Measurements from ENCODE around the gene CACNA2D4.

DNA sequence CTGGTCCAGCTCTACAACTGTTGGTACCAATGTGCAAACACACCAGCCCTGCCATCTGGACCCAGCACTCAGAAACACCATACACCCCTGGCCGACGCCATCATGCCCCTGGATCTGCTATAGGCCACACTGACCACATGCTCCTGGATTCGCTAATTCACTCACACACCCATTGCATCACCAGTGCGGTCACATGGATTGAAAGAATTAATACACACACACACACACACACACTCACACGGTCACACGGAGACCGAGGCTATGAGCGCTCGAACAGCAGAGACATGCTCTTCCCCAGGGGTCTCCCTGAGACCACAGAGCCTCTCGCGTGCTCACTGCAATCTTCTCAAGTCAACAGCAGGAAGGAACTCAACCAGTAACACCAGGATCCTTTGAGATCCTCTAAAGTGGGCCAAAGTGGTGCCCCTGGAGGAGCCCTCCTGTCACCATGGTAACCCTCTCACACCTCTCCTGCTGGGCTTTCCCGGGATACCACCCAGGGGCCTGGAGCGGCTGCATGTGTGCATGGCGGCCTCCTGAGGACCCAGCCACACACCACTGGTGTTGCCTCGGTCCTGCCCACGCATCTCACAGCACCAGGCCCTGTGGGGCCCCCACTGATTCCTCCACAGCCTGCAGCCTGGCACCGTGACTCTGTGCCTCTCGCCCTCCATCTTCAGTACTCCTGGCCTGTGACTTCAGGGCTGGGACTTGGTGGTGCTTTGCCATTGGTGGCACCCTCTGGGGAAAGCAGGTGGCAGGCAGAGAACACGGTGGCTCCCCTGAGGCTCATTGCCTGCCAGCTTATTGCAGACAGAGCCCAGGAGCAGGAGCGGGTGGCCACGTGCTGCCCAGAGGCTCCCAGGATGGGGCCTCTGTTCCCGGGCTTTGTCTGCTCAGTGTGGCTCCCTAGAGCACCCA is 83.0 kb downstream of the CACNA2D4 start:
- no peak for TF ChIP-seq CTCF (IDR thresholded peaks at IDR 0.05; ENCODE audit: low read depth, low read length, missing input control)
- TF ChIP-seq EGR1 (IDR thresholded peaks at IDR 0.05; ENCODE audit: low read depth in 2 of 2) = no peak
- TF ChIP-seq ZBTB33 (IDR thresholded peaks at IDR 0.05) = no peak
- TF ChIP-seq SP1 (IDR thresholded peaks at IDR 0.05) = no peak
- no peak for TF ChIP-seq RAD21 (IDR thresholded peaks at IDR 0.05)
- TF ChIP-seq FOXA1 (IDR thresholded peaks at IDR 0.05) = no peak
- TF ChIP-seq MAX (IDR thresholded peaks at IDR 0.05) = no peak
